GM18505 (cell line): ENCODE measurements around the gene RFX1.
A peak's percentile ranks its signal among the peaks of the same experiment; 100 is the strongest.
"Not testable (repeated sequence)": the region's sequence is repeated elsewhere in the genome, so short reads cannot be mapped to it uniquely, and the experiment has no call there.

Source experiments
- ATAC-seq: cut with Tn5 transposase; IDR thresholded peaks from one replicate; pipeline ENCODE4 v1.9.1; 2021; ENCODE audit not compliant: unreplicated experiment
- POLR2A ChIP-seq: IDR thresholded peaks from 4 replicates; pipeline ENCODE4 v1.6.1; 2011; ENCODE audit warnings: borderline replicate concordance; ENCODE audit not compliant: insufficient read depth, insufficient read length; ENCODE audit errors: extremely low read depth

The RFX1 gene

GRCh38 chr19:14006085-14006765 is at the start of gene RFX1:
TSS of gene RFX1 (minus strand) at chr19:14006320. CDS start at chr19:13993843, 12,477 bp downstream.
- no peak for TF ChIP-seq POLR2A
- peak; percentile 60 for ATAC-seq

GRCh38 chr19:14055396-14055795 is 49.3 kb upstream of the RFX1 start:
- ATAC-seq: no peak
- TF ChIP-seq POLR2A: no peak

GRCh38 chr19:14054721-14055120 is 48.6 kb upstream of the RFX1 start:
- ATAC-seq: no peak
- TF ChIP-seq POLR2A: no peak

GRCh38 chr19:14054099-14054498 is 48.0 kb upstream of the RFX1 start:
- ATAC-seq: no peak
- no peak for TF ChIP-seq POLR2A

GRCh38 chr19:14053500-14053899 is 47.4 kb upstream of the RFX1 start:
- no peak for TF ChIP-seq POLR2A
- no peak for ATAC-seq

GRCh38 chr19:14053032-14053431 is 46.9 kb upstream of the RFX1 start:
- ATAC-seq: no peak
- no peak for TF ChIP-seq POLR2A

GRCh38 chr19:14052470-14052869 is 46.4 kb upstream of the RFX1 start:
- ATAC-seq: no peak
- TF ChIP-seq POLR2A: no peak

- no peak for TF ChIP-seq POLR2A
- ATAC-seq: no peak
Observed at GRCh38 chr19:14051980-14052379, 45.9 kb upstream of the RFX1 start.

- not testable (repeated sequence) for ATAC-seq
Observed at GRCh38 chr19:14050961-14051360, 44.8 kb upstream of the RFX1 start.

- TF ChIP-seq POLR2A: no peak
- ATAC-seq: no peak
Observed at GRCh38 chr19:14050512-14050911, 44.4 kb upstream of the RFX1 start.

- ATAC-seq: no peak
- TF ChIP-seq POLR2A: no peak
Observed at GRCh38 chr19:14048443-14049153, 42.5 kb upstream of the RFX1 start.

GRCh38 chr19:14047866-14048265 is 41.7 kb upstream of the RFX1 start:
- not testable (repeated sequence) for ATAC-seq

GRCh38 chr19:14042659-14043608 is 36.8 kb upstream of the RFX1 start:
- not testable (repeated sequence) for ATAC-seq

GRCh38 chr19:14039181-14039580 is 33.1 kb upstream of the RFX1 start:
- TF ChIP-seq POLR2A: no peak
- no peak for ATAC-seq

- no peak for TF ChIP-seq POLR2A
- no peak for ATAC-seq
Observed at GRCh38 chr19:14035706-14036105, 29.6 kb upstream of the RFX1 start.

- ATAC-seq: not testable (repeated sequence)
Observed at GRCh38 chr19:14035159-14035558, 29.0 kb upstream of the RFX1 start.
